HG03045 (cell line): ENCODE data around the gene C12orf75.
"Not testable (repeated sequence)": the region's sequence is repeated elsewhere in the genome, so short reads cannot be mapped to it uniquely, and the experiment has no call there.

Source experiments
- ATAC-seq: cut with Tn5 transposase; IDR thresholded peaks from one replicate; pipeline ENCODE4 v1.9.1; 2021; ENCODE audit warnings: mild to moderate bottlenecking, moderate library complexity; ENCODE audit not compliant: unreplicated experiment

Gene C12orf75

GRCh38 chr12:105309384-105309783 is 21.1 kb upstream of the C12orf75 start:
- ATAC-seq, result not testable (repeated sequence)

- not testable (repeated sequence) for ATAC-seq
Observed at GRCh38 chr12:105310476-105311085, 19.9 kb upstream of the C12orf75 start.

GRCh38 chr12:105311936-105312335 is 18.6 kb upstream of the C12orf75 start:
- ATAC-seq, result not testable (repeated sequence)

GRCh38 chr12:105313755-105314154 is 16.7 kb upstream of the C12orf75 start:
- ATAC-seq, result not testable (repeated sequence)

GRCh38 chr12:105315130-105315529 is 15.4 kb upstream of the C12orf75 start:
- no peak for ATAC-seq

- no peak for ATAC-seq
Observed at GRCh38 chr12:105315726-105316125, 14.8 kb upstream of the C12orf75 start.

GRCh38 chr12:105316931-105317852 is 13.3 kb upstream of the C12orf75 start:
- no peak for ATAC-seq

- no peak for ATAC-seq
Observed at GRCh38 chr12:105317942-105318621, 12.4 kb upstream of the C12orf75 start.

GRCh38 chr12:105318651-105319483 is 11.6 kb upstream of the C12orf75 start:
- ATAC-seq, result no peak

GRCh38 chr12:105319691-105320209 is 10.7 kb upstream of the C12orf75 start:
- no peak for ATAC-seq

GRCh38 chr12:105321125-105321524 is 9.4 kb upstream of the C12orf75 start:
- no peak for ATAC-seq

GRCh38 chr12:105322070-105322469 is 8.4 kb upstream of the C12orf75 start:
- no peak for ATAC-seq

GRCh38 chr12:105324704-105325103 is 5.8 kb upstream of the C12orf75 start:
- no peak for ATAC-seq

- no peak for ATAC-seq
Observed at GRCh38 chr12:105325117-105325516, 5.4 kb upstream of the C12orf75 start.

GRCh38 chr12:105329926-105330282 is 587 bp upstream of the C12orf75 start:
- ATAC-seq, result peak; percentile 4

GRCh38 chr12:105330931-105331804 is 677 bp downstream of the C12orf75 start:
- peak; percentile 17 for ATAC-seq

GRCh38 chr12:105331805-105332251 is 1.3 kb downstream of the C12orf75 start:
- no peak for ATAC-seq

GRCh38 chr12:105332286-105332685 is 1.8 kb downstream of the C12orf75 start:
- ATAC-seq, result not testable (repeated sequence)

GRCh38 chr12:105332925-105333324 is 2.4 kb downstream of the C12orf75 start:
- no peak for ATAC-seq
